GM21717 (cell line): ENCODE results near the gene MUCL1.

ENCODE experiments used
- ATAC-seq: cut with Tn5 transposase; IDR thresholded peaks from one replicate; pipeline ENCODE4 v1.9.1; 2021; ENCODE audit warnings: mild to moderate bottlenecking, moderate library complexity; ENCODE audit not compliant: unreplicated experiment

The MUCL1 gene

DNA sequence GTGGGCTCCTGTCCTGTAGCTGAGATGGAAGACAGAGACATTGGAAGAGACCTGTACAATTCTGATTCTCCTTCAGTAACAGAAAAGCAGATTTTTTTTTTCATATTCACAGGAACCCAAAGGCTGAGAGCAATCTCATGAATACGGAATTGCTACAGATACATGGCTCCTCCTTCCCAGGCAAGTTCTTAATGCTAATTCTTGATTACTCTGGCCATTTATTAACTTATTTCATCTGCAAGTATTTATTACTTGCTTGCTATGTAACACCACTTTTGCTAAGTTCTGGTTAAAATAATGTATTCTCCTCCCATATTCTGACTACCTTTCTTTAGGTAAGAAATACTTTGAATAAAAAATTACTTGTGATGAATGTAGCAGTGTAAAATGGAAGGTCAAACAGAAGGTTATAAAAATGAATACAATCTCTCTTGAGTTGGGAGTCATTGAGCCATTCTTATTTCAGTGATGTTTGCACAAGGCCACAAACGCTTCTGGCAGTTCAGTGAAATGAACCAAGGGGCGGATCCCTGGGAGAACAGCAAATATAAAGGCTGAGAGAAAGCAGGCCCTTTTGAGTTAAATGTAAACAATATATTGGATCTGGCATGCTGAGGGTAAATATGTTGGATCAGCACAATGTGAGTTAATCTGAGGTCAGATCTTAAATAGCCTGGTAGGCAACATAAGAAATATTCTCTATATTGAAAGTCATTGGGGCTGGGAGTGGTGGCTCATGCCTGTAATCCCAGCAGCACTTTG, 37.6 kb downstream of the MUCL1 start:
- ATAC-seq, result no peak
